H9 (cell line): ENCODE data around the gene GABARAPL2. TPM values are rescaled to one million over a fixed set of nuclear protein-coding genes. Genes with fewer than 3 reads are reported as not detected.

Experiments
- DNase-seq: peaks from one replicate; pipeline ENCODE4 v3.0.0-alpha.2; 2017
- H2AFZ ChIP-seq: one replicate; pipeline ENCODE4 v1.6.1; 2013; ENCODE audit warnings: mild to moderate bottlenecking, low read length, control low read depth, moderate library complexity
- H2AK5ac ChIP-seq: 2 replicates; pipeline ENCODE4 v1.6.1; 2013; ENCODE audit warnings: low read length, control low read depth, mixed read lengths; ENCODE audit not compliant: insufficient read length
- H2BK120ac ChIP-seq: one replicate; pipeline ENCODE4 v1.6.1; 2013; ENCODE audit warnings: low read depth, mild to moderate bottlenecking, low read length, control low read depth, inconsistent platforms; ENCODE audit not compliant: poor library complexity, severe bottlenecking
- H2BK12ac ChIP-seq: 2 replicates; pipeline ENCODE4 v1.6.1; 2013; ENCODE audit warnings: low read length, control low read depth, mixed read lengths, low read depth; ENCODE audit not compliant: insufficient read length
- H2BK15ac ChIP-seq: 2 replicates; pipeline ENCODE4 v1.6.1; 2013; ENCODE audit warnings: low read depth, low read length, control low read depth
- H2BK20ac ChIP-seq: one replicate; pipeline ENCODE4 v1.6.1; 2013; ENCODE audit warnings: low read depth, mild to moderate bottlenecking, low read length, control low read depth, inconsistent platforms; ENCODE audit not compliant: poor library complexity, severe bottlenecking
- H2BK5ac ChIP-seq: 2 replicates; pipeline ENCODE4 v1.6.1; 2013; ENCODE audit warnings: low read length, control low read depth, mixed read lengths; ENCODE audit not compliant: insufficient read length
- H3K14ac ChIP-seq: 2 replicates; pipeline ENCODE4 v1.6.1; 2013; ENCODE audit warnings: low read length, control low read depth; ENCODE audit not compliant: insufficient read depth
- H3K18ac ChIP-seq: 2 replicates; pipeline ENCODE4 v1.6.1; 2013; ENCODE audit warnings: low read depth, mild to moderate bottlenecking, mixed read lengths, low read length, control low read depth; ENCODE audit not compliant: insufficient read length
- H3K23ac ChIP-seq: 2 replicates; pipeline ENCODE4 v1.6.1; 2013; ENCODE audit warnings: low read length, control low read depth, mixed read lengths, low read depth; ENCODE audit not compliant: insufficient read length
- H3K23me2 ChIP-seq: 2 replicates; pipeline ENCODE4 v1.6.1; 2013; ENCODE audit warnings: low read depth, mild to moderate bottlenecking, mixed read lengths, low read length, control low read depth; ENCODE audit not compliant: insufficient read length, poor library complexity, severe bottlenecking
- H3K27ac ChIP-seq: 2 replicates; pipeline ENCODE4 v1.5.1; 2013; ENCODE audit warnings: low read length, control low read depth, mixed read lengths, low read depth; ENCODE audit not compliant: insufficient read length
- H3K27me3 ChIP-seq: 2 replicates; pipeline ENCODE4 v1.6.1; 2013; ENCODE audit warnings: low read length, control low read depth, inconsistent platforms; ENCODE audit not compliant: insufficient read depth
- H3K4ac ChIP-seq: 2 replicates; pipeline ENCODE4 v1.6.1; 2013; ENCODE audit warnings: low read depth, mild to moderate bottlenecking, control low read depth, inconsistent platforms, low read length, moderate library complexity
- H3K4me1 ChIP-seq: 2 replicates; pipeline ENCODE4 v1.6.1; 2013; ENCODE audit warnings: low read length, control low read depth, inconsistent platforms; ENCODE audit not compliant: insufficient read depth
- H3K4me2 ChIP-seq: 2 replicates; pipeline ENCODE4 v1.6.1; 2013; ENCODE audit warnings: low read length, control low read depth, mixed read lengths; ENCODE audit not compliant: insufficient read length, insufficient read depth
- H3K56ac ChIP-seq: 2 replicates; pipeline ENCODE4 v1.6.1; 2013; ENCODE audit warnings: low read depth, mild to moderate bottlenecking, mixed read lengths, low read length, control low read depth; ENCODE audit not compliant: insufficient read length
- H3K79me1 ChIP-seq: 2 replicates; pipeline ENCODE4 v1.6.1; 2013; ENCODE audit warnings: low read depth, mild to moderate bottlenecking, moderate library complexity, low read length, control low read depth, inconsistent platforms; ENCODE audit not compliant: insufficient read depth, poor library complexity, severe bottlenecking
- H3K79me2 ChIP-seq: 2 replicates; pipeline ENCODE4 v1.6.1; 2013; ENCODE audit warnings: low read length, control low read depth, inconsistent platforms; ENCODE audit not compliant: insufficient read depth
- H3K9ac ChIP-seq: 2 replicates; pipeline ENCODE4 v1.6.1; 2013; ENCODE audit warnings: low read length, control low read depth, mixed read lengths; ENCODE audit not compliant: insufficient read length; ENCODE audit errors: extremely low read depth
- H3K9me3 ChIP-seq: one replicate; pipeline ENCODE4 v1.6.1; 2013; ENCODE audit warnings: low read depth, low read length, inconsistent platforms; ENCODE audit not compliant: control insufficient read depth
- H3T11ph ChIP-seq: one replicate; pipeline ENCODE4 v1.6.1; 2013; ENCODE audit warnings: mild to moderate bottlenecking, low read length, control low read depth, inconsistent platforms
- H4K20me1 ChIP-seq: one replicate; pipeline ENCODE4 v1.6.1; 2013; ENCODE audit not compliant: control insufficient read depth, insufficient read length, insufficient read depth
- H4K5ac ChIP-seq: 2 replicates; pipeline ENCODE4 v1.6.1; 2013; ENCODE audit warnings: low read depth, mild to moderate bottlenecking, mixed read lengths, low read length, control low read depth; ENCODE audit not compliant: insufficient read length
- H4K8ac ChIP-seq: replicated peaks from 2 replicates; pipeline ENCODE4 v1.6.1; 2013; ENCODE audit warnings: low read length, control low read depth, mixed read lengths, low read depth; ENCODE audit not compliant: insufficient read length
- H4K91ac ChIP-seq: 2 replicates; pipeline ENCODE4 v1.6.1; 2013; ENCODE audit warnings: low read depth, mild to moderate bottlenecking, moderate library complexity, mixed read lengths, low read length, control low read depth; ENCODE audit not compliant: insufficient read length
- H3K27ac Mint-ChIP-seq, 3 experiments: 2 replicates in 2 of 3; 3 replicates in 1 of 3; pipeline ENCODE4 v1.8.0; 2020 to 2021; ENCODE audit warnings: mixed read lengths in 3 of 3, mild to moderate bottlenecking in 1 of 3, moderate library complexity in 1 of 3
- H3K27me3 Mint-ChIP-seq: 2 replicates; pipeline ENCODE4 v1.8.0; 2021; ENCODE audit warnings: low read depth, mild to moderate bottlenecking, moderate library complexity, mixed read lengths
- H3K36me3 Mint-ChIP-seq, 3 experiments: 2 replicates in 2 of 3; 3 replicates in 1 of 3; pipeline ENCODE4 v1.8.0; 2020 to 2021; ENCODE audit warnings: low read depth in 3 of 3, mixed read lengths in 3 of 3; ENCODE audit not compliant: insufficient read depth in 1 of 3
- H3K4me1 Mint-ChIP-seq, 2 experiments: 2 replicates each; pipeline ENCODE4 v1.8.0; 2020; ENCODE audit warnings: mixed read lengths in 2 of 2
- H3K4me3 Mint-ChIP-seq, 2 experiments: 2 replicates in 1 of 2; 3 replicates in 1 of 2; pipeline ENCODE4 v1.8.0; 2020 to 2021; ENCODE audit warnings: mild to moderate bottlenecking in 2 of 2, mixed read lengths in 2 of 2, moderate library complexity in 1 of 2
- H3K9me3 Mint-ChIP-seq, 2 experiments: 2 replicates in 1 of 2; 3 replicates in 1 of 2; pipeline ENCODE4 v1.8.0; 2020; ENCODE audit warnings: mild to moderate bottlenecking in 2 of 2, mixed read lengths in 2 of 2, moderate library complexity in 1 of 2
- WGBS: extraction: QIAGEN DNeasy Blood & Tissue Kit; methylation state at CpG from one replicate; pipeline ENCODE4 v1.1.7; 2013; ENCODE audit warnings: missing lambda C conversion rate, low lambda C conversion rate, mixed read lengths; ENCODE audit not compliant: insufficient read length; ENCODE audit errors: extremely low coverage; 5-methylcytosine and 5-hydroxymethylcytosine counted together
- total RNA-seq: library from RNA; stranded (reverse); gene quantifications from 2 replicates; pipeline ENCODE4 v1.2.1, GENCODE V29; 2021
- TF ChIP-seq, protein P1 (sequence below): fragments of 200-600 bp; sonication (generic); conservative IDR thresholded peaks from 3 replicates; pipeline ENCODE4 v1.8.0; 2021; ENCODE audit warnings: antibody characterized with exemption, mild to moderate bottlenecking

The GABARAPL2 gene
- total RNA-seq, 1 experiment from 2014 or later: 62.6 TPM

DNA sequence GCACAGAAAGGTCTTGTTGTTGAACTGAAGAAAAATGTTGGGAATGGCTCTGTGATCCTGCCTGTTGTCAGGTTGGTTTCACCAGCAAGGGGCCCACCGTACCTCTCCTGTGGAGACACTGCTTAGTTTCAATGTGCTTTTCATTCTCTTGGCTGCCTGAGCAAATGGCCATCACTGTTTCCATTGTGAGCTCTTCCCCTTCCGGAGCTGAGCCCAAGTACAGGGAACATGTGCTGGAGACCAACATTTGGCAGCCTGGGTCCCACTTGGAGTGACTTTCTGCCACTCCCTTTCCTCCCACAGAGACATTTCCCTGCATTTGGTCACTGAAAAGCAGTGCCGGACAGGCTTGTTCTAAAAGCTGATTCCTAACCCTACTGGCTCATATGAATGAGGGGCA is 23.1 kb downstream of the GABARAPL2 start:
- H2BK120ac ChIP-seq: no peak overlapping the region
- no peak overlapping the region for H2BK5ac ChIP-seq
- peaks cover 2% of the 10 kb centered on the region; the same call in 1 of the 2 replicates for H3K4me1 ChIP-seq
- no peak overlapping the region for H3K56ac ChIP-seq
- Mint-ChIP-seq H3K27me3 (no peaks in the 10 kb centered on the region), H3K9me3 (no peaks in the 10 kb centered on the region), H3K27ac (peak overlapping the region; percentile 6 to 81 (median 17); a peak in 3 of 7 replicates), H3K4me3 (no peak overlapping the region; a peak in 1 of 5 replicates), H3K4me1 (peaks cover 29 to 34% of the 10 kb centered on the region in 2 experiments), H3K36me3 (peaks cover 0 to 9% (median 7%) of the 10 kb centered on the region in 3 experiments; a peak in 4 of 7 replicates)
- H4K20me1 ChIP-seq: no peaks in the 10 kb centered on the region
- no peaks in the 10 kb centered on the region for H3K23me2 ChIP-seq
- no peaks in the 10 kb centered on the region for H3K79me1 ChIP-seq
- no peak overlapping the region for H2AFZ ChIP-seq
- no peak overlapping the region for H3K9ac ChIP-seq
- TF ChIP-seq, protein P1, sequence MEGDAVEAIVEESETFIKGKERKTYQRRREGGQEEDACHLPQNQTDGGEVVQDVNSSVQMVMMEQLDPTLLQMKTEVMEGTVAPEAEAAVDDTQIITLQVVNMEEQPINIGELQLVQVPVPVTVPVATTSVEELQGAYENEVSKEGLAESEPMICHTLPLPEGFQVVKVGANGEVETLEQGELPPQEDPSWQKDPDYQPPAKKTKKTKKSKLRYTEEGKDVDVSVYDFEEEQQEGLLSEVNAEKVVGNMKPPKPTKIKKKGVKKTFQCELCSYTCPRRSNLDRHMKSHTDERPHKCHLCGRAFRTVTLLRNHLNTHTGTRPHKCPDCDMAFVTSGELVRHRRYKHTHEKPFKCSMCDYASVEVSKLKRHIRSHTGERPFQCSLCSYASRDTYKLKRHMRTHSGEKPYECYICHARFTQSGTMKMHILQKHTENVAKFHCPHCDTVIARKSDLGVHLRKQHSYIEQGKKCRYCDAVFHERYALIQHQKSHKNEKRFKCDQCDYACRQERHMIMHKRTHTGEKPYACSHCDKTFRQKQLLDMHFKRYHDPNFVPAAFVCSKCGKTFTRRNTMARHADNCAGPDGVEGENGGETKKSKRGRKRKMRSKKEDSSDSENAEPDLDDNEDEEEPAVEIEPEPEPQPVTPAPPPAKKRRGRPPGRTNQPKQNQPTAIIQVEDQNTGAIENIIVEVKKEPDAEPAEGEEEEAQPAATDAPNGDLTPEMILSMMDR: no peak
- H3K27ac ChIP-seq: no peak overlapping the region
- DNase-seq: no peak
- no peak overlapping the region for H4K91ac ChIP-seq
- no peaks in the 10 kb centered on the region; the same call in 1 of the 2 replicates for H3K79me2 ChIP-seq
- no peaks in the 10 kb centered on the region for H3K9me3 ChIP-seq
- no peaks in the 10 kb centered on the region for H3K27me3 ChIP-seq
- no peak overlapping the region for H2AK5ac ChIP-seq
- H3K18ac ChIP-seq: no peak overlapping the region
- H4K8ac ChIP-seq: no peak overlapping the region
- H4K5ac ChIP-seq: no peak overlapping the region
- no peak overlapping the region for H3K4me2 ChIP-seq
- no peak overlapping the region for H3T11ph ChIP-seq
- no peak overlapping the region for H3K4ac ChIP-seq
- H2BK20ac ChIP-seq: no peak overlapping the region
- no CpG with 5 or more reads among the region's 3 CpGs for WGBS
- H3K23ac ChIP-seq: no peak overlapping the region
- H2BK12ac ChIP-seq: no peak overlapping the region
- H3K14ac ChIP-seq: 0 out of 2 replicates have a peak overlapping the region, but pooled peaks have one; percentile 41
- no peak overlapping the region for H2BK15ac ChIP-seq
